ENCODE data around the gene CCDC51. TPM values are rescaled to one million over a fixed set of nuclear protein-coding genes. Genes with fewer than 3 reads are reported as not detected.
A peak's percentile ranks its signal among the peaks of the same experiment; 100 is the strongest.

Gene CCDC51
- total and polyA plus RNA-seq, 9 of the 15 experiments (the other 6 are each of a cell fraction or from before 2014, with no cell fraction given): 6.5 to 18.6 (median 15.7) TPM

DNA sequence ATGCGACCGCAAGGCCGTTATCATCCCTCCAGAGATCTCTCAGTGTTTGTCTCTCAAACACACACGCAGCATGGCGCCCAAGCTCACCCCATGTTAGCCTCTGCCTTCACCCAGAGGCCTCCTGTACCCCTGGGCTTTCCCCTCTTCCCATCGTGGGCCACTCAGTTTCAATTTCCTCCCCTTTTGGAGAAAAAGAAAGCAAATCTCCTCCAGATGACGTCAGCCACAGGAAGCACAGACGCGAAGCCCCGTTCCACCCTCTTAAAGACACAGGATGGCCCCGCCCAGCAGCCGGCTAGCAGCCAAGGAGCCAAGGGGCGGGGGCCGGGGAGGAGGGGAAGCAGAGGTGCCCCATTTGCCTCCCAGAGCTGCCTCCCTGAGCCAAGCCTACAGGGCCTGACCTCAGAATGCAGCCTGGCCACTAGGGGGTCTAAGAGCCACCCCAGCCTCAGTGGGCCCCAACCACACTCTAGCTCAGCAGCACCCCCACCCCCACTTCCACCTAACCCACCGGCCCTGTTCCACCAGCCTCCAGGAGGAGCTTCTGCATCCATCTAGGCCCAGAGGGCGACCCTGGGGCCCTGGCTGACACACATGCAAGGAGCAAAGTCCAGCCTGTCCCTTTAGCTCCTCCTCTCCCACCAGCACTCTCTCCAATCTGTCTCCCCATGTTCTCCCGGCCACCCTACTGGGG is 33.2 kb upstream of the CCDC51 start (continued):
- TF ChIP-seq MAZ (CRISPR knock-in tag; conservative IDR thresholded peaks at IDR 0.05 in 1 of 2, IDR thresholded peaks at IDR 0.05 in 1 of 2) (peak; percentile 90 to 98), NCOR1 (IDR thresholded peaks at IDR 0.05) (0 out of 2 replicates have a peak, but pooled peaks have one; percentile 23), CTBP1 (IDR thresholded peaks at IDR 0.05; ENCODE audit: borderline replicate concordance) (peak; percentile 79; the same call in 1 of the 2 replicates), KLF10 (CRISPR knock-in tag; IDR thresholded peaks at IDR 0.05) (no peak), ZNF165 (CRISPR knock-in tag; IDR thresholded peaks at IDR 0.05; ENCODE audit: borderline replicate concordance) (no peak), KDM1A (IDR thresholded peaks at IDR 0.05) (peak; percentile 10 to 17; a peak in 2 of 4 replicates), NFRKB (IDR thresholded peaks at IDR 0.05; ENCODE audit: low read depth) (peak; percentile 70), CHCHD3 (CRISPR knock-in tag; IDR thresholded peaks at IDR 0.05) (no peak), FOXP1 (CRISPR knock-in tag; IDR thresholded peaks at IDR 0.05) (peak; percentile 43; the same call in 1 of the 2 replicates), ZNF212 (CRISPR knock-in tag; IDR thresholded peaks at IDR 0.05) (no peak), NR2C1 (IDR thresholded peaks at IDR 0.05) (no peak), NR2C1 (tag; IDR thresholded peaks at IDR 0.05) (0 out of 2 replicates have a peak, but pooled peaks have one; percentile 6), POLR2B (IDR thresholded peaks at IDR 0.05; ENCODE audit: low read depth, partially characterized antibody) (peak; percentile 72), SRF (CRISPR knock-in tag; IDR thresholded peaks at IDR 0.05) (peak in 1 of 2 experiments; percentile 89; a peak in 1 of 4 replicates), HDAC1 (IDR thresholded peaks at IDR 0.05) (peak in 1 of 2 experiments; percentile 70; a peak in 2 of 4 replicates), ZEB2 (IDR thresholded peaks at IDR 0.05) (peak; percentile 42; the same call in 1 of the 2 replicates)
- TF ChIP-seq, protein P1, sequence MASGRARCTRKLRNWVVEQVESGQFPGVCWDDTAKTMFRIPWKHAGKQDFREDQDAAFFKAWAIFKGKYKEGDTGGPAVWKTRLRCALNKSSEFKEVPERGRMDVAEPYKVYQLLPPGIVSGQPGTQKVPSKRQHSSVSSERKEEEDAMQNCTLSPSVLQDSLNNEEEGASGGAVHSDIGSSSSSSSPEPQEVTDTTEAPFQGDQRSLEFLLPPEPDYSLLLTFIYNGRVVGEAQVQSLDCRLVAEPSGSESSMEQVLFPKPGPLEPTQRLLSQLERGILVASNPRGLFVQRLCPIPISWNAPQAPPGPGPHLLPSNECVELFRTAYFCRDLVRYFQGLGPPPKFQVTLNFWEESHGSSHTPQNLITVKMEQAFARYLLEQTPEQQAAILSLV (tag; IDR thresholded peaks at IDR 0.05): no peak
- TF ChIP-seq, protein P2, sequence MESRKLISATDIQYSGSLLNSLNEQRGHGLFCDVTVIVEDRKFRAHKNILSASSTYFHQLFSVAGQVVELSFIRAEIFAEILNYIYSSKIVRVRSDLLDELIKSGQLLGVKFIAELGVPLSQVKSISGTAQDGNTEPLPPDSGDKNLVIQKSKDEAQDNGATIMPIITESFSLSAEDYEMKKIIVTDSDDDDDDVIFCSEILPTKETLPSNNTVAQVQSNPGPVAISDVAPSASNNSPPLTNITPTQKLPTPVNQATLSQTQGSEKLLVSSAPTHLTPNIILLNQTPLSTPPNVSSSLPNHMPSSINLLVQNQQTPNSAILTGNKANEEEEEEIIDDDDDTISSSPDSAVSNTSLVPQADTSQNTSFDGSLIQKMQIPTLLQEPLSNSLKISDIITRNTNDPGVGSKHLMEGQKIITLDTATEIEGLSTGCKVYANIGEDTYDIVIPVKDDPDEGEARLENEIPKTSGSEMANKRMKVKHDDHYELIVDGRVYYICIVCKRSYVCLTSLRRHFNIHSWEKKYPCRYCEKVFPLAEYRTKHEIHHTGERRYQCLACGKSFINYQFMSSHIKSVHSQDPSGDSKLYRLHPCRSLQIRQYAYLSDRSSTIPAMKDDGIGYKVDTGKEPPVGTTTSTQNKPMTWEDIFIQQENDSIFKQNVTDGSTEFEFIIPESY (CRISPR knock-in tag; IDR thresholded peaks at IDR 0.05): no peak
- TF ChIP-seq, protein P3, sequence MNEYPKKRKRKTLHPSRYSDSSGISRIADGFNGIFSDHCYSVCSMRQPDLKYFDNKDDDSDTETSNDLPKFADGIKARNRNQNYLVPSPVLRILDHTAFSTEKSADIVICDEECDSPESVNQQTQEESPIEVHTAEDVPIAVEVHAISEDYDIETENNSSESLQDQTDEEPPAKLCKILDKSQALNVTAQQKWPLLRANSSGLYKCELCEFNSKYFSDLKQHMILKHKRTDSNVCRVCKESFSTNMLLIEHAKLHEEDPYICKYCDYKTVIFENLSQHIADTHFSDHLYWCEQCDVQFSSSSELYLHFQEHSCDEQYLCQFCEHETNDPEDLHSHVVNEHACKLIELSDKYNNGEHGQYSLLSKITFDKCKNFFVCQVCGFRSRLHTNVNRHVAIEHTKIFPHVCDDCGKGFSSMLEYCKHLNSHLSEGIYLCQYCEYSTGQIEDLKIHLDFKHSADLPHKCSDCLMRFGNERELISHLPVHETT (CRISPR knock-in tag; conservative IDR thresholded peaks at IDR 0.05 in 1 of 2, IDR thresholded peaks at IDR 0.05 in 1 of 2): 0 out of 4 replicates have a peak, but pooled peaks of 1 of the 2 experiments have one; percentile 45
- TF ChIP-seq, protein P4, sequence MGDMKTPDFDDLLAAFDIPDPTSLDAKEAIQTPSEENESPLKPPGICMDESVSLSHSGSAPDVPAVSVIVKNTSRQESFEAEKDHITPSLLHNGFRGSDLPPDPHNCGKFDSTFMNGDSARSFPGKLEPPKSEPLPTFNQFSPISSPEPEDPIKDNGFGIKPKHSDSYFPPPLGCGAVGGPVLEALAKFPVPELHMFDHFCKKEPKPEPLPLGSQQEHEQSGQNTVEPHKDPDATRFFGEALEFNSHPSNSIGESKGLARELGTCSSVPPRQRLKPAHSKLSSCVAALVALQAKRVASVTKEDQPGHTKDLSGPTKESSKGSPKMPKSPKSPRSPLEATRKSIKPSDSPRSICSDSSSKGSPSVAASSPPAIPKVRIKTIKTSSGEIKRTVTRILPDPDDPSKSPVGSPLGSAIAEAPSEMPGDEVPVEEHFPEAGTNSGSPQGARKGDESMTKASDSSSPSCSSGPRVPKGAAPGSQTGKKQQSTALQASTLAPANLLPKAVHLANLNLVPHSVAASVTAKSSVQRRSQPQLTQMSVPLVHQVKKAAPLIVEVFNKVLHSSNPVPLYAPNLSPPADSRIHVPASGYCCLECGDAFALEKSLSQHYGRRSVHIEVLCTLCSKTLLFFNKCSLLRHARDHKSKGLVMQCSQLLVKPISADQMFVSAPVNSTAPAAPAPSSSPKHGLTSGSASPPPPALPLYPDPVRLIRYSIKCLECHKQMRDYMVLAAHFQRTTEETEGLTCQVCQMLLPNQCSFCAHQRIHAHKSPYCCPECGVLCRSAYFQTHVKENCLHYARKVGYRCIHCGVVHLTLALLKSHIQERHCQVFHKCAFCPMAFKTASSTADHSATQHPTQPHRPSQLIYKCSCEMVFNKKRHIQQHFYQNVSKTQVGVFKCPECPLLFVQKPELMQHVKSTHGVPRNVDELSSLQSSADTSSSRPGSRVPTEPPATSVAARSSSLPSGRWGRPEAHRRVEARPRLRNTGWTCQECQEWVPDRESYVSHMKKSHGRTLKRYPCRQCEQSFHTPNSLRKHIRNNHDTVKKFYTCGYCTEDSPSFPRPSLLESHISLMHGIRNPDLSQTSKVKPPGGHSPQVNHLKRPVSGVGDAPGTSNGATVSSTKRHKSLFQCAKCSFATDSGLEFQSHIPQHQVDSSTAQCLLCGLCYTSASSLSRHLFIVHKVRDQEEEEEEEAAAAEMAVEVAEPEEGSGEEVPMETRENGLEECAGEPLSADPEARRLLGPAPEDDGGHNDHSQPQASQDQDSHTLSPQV (IDR thresholded peaks at IDR 0.05): peak; percentile 63; the same call in 1 of the 2 replicates

Measured in K562 (cell line).